Measurements from ENCODE around the gene OBI1. TPM values are rescaled to one million over a fixed set of nuclear protein-coding genes. Genes with fewer than 3 reads are reported as not detected.

OBI1 gene
- polyA plus RNA-seq, 3 donors, result 2.0 to 5.2 (median 3.5) TPM

DNA sequence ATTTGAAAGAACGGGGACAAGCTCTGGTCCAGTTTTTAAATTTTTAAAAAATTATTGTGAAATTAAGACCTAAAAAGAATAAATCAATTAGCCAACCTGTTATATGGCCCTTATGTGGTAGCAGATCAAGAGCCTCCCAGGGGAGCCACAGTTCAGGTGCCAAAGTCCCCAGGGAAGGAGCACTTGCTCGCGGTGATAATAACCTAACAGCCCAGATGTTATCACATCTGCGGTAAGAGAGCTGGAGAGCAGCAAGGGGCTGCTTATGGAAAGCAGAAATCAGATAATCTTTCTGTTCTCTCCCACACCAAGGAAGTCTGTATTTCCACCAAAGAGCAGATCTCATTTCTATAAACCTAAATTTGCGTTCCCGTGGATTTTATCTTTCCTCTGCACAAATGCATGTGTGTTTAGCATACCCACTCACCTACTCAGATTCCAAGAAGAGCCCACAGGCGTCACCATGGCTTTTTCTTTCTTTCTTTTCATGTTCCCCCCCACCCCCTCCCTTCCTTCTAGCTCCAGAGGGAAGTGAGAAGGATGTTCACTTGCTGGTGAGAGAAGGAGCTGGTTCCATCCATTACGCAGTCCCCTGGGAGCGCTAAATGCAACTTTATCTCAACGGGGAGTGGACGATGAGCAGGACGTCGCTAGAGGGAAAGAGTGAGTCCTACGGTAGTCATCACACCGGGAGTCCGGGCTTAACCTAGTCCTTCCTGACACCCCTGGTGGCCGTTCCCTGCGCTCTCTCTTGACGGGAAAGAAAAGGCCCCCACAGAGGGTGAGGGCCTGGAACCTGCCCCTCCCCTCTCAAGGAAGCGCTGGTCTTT, 54.0 kb downstream of the OBI1 start:
- no peak for DNase-seq
- Mint-ChIP-seq H3K36me3 (peaks cover 6 to 9% of the 10 kb centered on the region in 2 donors), H3K9me3 (peaks cover 0 to 44% (median 33%) of the 10 kb centered on the region in 7 donors), H3K27me3 (ENCODE audit: low read depth in 3 of 3) (peaks cover 92 to 96% (median 93%) of the 10 kb centered on the region in 3 donors), H3K4me1 (peaks cover 65% of the 10 kb centered on the region), H3K4me3 (peak overlapping the region in 1 of 2 donors; percentile 72), H3K27ac (no peak overlapping the region)
- H3K27me3 ChIP-seq (ENCODE audit: control insufficient read depth in 2 of 2, insufficient read depth in 2 of 2, low read length in 2 of 2), result peaks cover 90 to 95% of the 10 kb centered on the region in 2 donors
- TF ChIP-seq, protein P1, sequence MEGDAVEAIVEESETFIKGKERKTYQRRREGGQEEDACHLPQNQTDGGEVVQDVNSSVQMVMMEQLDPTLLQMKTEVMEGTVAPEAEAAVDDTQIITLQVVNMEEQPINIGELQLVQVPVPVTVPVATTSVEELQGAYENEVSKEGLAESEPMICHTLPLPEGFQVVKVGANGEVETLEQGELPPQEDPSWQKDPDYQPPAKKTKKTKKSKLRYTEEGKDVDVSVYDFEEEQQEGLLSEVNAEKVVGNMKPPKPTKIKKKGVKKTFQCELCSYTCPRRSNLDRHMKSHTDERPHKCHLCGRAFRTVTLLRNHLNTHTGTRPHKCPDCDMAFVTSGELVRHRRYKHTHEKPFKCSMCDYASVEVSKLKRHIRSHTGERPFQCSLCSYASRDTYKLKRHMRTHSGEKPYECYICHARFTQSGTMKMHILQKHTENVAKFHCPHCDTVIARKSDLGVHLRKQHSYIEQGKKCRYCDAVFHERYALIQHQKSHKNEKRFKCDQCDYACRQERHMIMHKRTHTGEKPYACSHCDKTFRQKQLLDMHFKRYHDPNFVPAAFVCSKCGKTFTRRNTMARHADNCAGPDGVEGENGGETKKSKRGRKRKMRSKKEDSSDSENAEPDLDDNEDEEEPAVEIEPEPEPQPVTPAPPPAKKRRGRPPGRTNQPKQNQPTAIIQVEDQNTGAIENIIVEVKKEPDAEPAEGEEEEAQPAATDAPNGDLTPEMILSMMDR (IDR thresholded peaks at IDR 0.05), result no peak
- intact Hi-C loops (cut with micrococcal nuclease), result no loop called here
- 4% methylated on average over 14 of the region's 20 CpGs for WGBS (ENCODE audit: insufficient coverage)
- H3K4me1 ChIP-seq (ENCODE audit: control insufficient read depth in 1 of 2, insufficient read depth in 2 of 2, low read length in 2 of 2), result peaks cover 56 to 58% of the 10 kb centered on the region in 2 donors
- H4K20me1 ChIP-seq (ENCODE audit: insufficient read depth, low read length), result no peaks in the 10 kb centered on the region
- no peak overlapping the region for H2AFZ ChIP-seq (ENCODE audit: insufficient read depth, low read depth, low read length, poor library complexity, severe bottlenecking)
- H3K9me3 ChIP-seq (replicated peaks in 1 of 2; ENCODE audit: control insufficient read depth in 1 of 2, insufficient read depth in 1 of 2, low read length in 2 of 2), result peaks cover 0 to 71% of the 10 kb centered on the region in 2 donors
- H3K9ac ChIP-seq (ENCODE audit: insufficient read depth, low read length, poor library complexity, severe bottlenecking), result no peak overlapping the region
- no peak overlapping the region for H3K27ac ChIP-seq (ENCODE audit: low read depth in 1 of 2, low read length in 2 of 2)
- no peak overlapping the region for H3K4me2 ChIP-seq (replicated peaks; ENCODE audit: extremely low read depth, low read length, poor library complexity, severe bottlenecking)
- no peaks in the 10 kb centered on the region for H3K36me3 ChIP-seq (replicated peaks in 1 of 2; ENCODE audit: control insufficient read depth in 1 of 2, insufficient read depth in 2 of 2, low read length in 2 of 2)
- H3K4me3 ChIP-seq (replicated peaks in 1 of 3; ENCODE audit: low read depth in 2 of 3, low read length in 3 of 3), result no peak overlapping the region
- H3K79me2 ChIP-seq (ENCODE audit: insufficient read depth, low read length), result no peaks in the 10 kb centered on the region

DNA sequence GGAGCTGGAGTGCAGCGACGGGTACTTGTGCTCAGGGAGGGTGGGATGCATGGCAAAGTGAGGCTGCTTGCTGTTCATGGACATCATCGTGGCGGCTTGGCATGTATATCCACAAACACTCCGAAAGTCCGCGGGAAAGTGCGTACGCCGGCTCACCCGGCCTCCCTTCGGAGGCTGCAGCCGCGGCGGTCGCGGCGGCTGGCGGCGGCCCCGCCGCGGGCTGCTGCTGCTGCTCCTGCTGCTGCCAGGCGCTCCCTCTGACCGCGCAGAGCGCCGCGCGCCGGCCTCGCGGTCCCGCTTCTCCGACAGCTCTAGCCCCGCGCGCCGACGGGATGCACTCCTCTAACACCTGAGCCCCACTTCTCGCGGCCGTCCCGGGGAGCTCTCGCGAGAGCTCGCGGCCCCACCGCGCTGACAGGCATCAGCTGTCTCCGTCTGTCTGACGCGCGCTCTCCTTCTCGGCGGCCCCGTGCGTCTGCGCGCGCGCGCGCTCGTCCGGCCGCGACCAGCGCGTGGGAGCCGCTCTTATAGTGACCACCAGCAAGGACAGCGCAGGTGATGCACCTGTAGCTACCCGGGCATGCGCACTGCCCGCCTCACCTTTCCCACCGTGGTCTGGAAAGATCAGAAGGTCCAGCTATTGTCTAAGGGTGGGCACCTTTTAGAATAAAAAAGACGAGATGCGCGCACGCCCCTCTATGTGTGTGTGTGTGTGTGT, 55.6 kb downstream of the OBI1 start, which contains the start of gene POU4F1:
Gene POU4F1, minus strand, starts transcription at position 313 of the 718 bp plus-strand sequence. Its CDS starts 226 bp downstream, at position 87.
- Mint-ChIP-seq H3K36me3 (peaks cover 7 to 9% of the 10 kb centered on the region in 2 donors), H3K4me3 (peak within 1 kb of the TSS; percentile 76 to 92), H3K4me1 (peaks cover 55% of the 10 kb centered on the region), H3K27me3 (ENCODE audit: low read depth in 3 of 3) (peaks cover 91 to 95% (median 91%) of the 10 kb centered on the region in 3 donors), H3K27ac (peak within 1 kb of the TSS in 1 of 7 donors; percentile 45), H3K9me3 (peaks cover 0 to 33% (median 27%) of the 10 kb centered on the region in 7 donors)
- no peaks in the 10 kb centered on the region for H3K36me3 ChIP-seq (replicated peaks in 1 of 2; ENCODE audit: control insufficient read depth in 1 of 2, insufficient read depth in 2 of 2, low read length in 2 of 2)
- no peaks in the 10 kb centered on the region for H4K20me1 ChIP-seq (ENCODE audit: insufficient read depth, low read length)
- H3K27ac ChIP-seq (ENCODE audit: low read depth in 1 of 2, low read length in 2 of 2), result no peak within 1 kb of the TSS
- peak in 1 of 3 donors; percentile 22 for DNase-seq
- peaks cover 91 to 95% of the 10 kb centered on the region in 2 donors for H3K27me3 ChIP-seq (ENCODE audit: control insufficient read depth in 2 of 2, insufficient read depth in 2 of 2, low read length in 2 of 2)
- WGBS (ENCODE audit: insufficient coverage), result under 1% methylated on average over 74 of the region's 80 CpGs
- H3K9me3 ChIP-seq (replicated peaks in 1 of 2; ENCODE audit: control insufficient read depth in 1 of 2, insufficient read depth in 1 of 2, low read length in 2 of 2), result peaks cover 0 to 59% of the 10 kb centered on the region in 2 donors
- no peaks in the 10 kb centered on the region for H3K79me2 ChIP-seq (ENCODE audit: insufficient read depth, low read length)
- H3K4me2 ChIP-seq (replicated peaks; ENCODE audit: extremely low read depth, low read length, poor library complexity, severe bottlenecking), result peak within 1 kb of the TSS; percentile 78
- H2AFZ ChIP-seq (ENCODE audit: insufficient read depth, low read depth, low read length, poor library complexity, severe bottlenecking), result peak within 1 kb of the TSS; percentile 51
- no peak within 1 kb of the TSS for H3K9ac ChIP-seq (ENCODE audit: insufficient read depth, low read length, poor library complexity, severe bottlenecking)
- intact Hi-C loops (cut with micrococcal nuclease), result no loop called here
- TF ChIP-seq, protein P1 (IDR thresholded peaks at IDR 0.05), result no peak
- H3K4me3 ChIP-seq (replicated peaks in 1 of 3; ENCODE audit: low read depth in 2 of 3, low read length in 3 of 3), result peak within 1 kb of the TSS in 2 of 3 experiments; percentile 14 to 67
- H3K4me1 ChIP-seq (ENCODE audit: control insufficient read depth in 1 of 2, insufficient read depth in 2 of 2, low read length in 2 of 2), result peaks cover 45 to 46% of the 10 kb centered on the region in 2 donors

Measured in CD14-positive monocyte (primary cell).